ENCODE measurements around the gene SERPINA1.

DNA sequence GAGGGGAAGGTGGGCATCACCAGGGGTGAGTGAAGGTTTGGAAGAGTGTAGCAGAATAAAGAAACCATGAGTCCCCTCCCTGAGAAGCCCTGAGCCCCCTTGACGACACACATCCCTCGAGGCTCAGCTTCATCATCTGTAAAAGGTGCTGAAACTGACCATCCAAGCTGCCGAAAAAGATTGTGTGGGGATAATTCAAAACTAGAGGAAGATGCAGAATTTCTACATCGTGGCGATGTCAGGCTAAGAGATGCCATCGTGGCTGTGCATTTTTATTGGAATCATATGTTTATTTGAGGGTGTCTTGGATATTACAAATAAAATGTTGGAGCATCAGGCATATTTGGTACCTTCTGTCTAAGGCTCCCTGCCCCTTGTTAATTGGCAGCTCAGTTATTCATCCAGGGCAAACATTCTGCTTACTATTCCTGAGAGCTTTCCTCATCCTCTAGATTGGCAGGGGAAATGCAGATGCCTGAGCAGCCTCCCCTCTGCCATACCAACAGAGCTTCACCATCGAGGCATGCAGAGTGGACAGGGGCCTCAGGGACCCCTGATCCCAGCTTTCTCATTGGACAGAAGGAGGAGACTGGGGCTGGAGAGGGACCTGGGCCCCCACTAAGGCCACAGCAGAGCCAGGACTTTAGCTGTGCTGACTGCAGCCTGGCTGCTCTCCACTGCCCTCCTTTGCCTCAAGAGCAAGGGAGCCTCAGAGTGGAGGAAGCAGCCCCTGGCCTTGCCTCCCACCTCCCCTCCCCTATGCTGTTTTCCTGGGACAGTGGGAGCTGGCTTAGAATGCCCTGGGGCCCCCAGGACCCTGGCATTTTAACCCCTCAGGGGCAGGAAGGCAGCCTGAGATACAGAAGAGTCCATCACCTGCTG lies 7.0 kb downstream of the SERPINA1 start:
- no peak for TF ChIP-seq TAF1 (IDR thresholded peaks at IDR 0.05; ENCODE audit: low read depth, low read length)
- TF ChIP-seq POLR2AphosphoS5 (IDR thresholded peaks at IDR 0.05; ENCODE audit: low read depth, low read length) = no peak
- no peak for TF ChIP-seq SPI1 (IDR thresholded peaks at IDR 0.05; ENCODE audit: low read depth, low read length)
- TF ChIP-seq POLR2A (IDR thresholded peaks at IDR 0.05; ENCODE audit: low read depth, low read length) = no peak
- no peak for TF ChIP-seq POU2F2 (IDR thresholded peaks at IDR 0.05; ENCODE audit: low read depth, low read length)
- no peak for TF ChIP-seq PAX5 (IDR thresholded peaks at IDR 0.05; ENCODE audit: insufficient read depth, low read length, severe bottlenecking)
